ENCODE measurements around the gene MAPKAPK3. TPM values are rescaled to one million over a fixed set of nuclear protein-coding genes. Genes with fewer than 3 reads are reported as not detected.

MAPKAPK3 gene
- total RNA-seq, 1 donor from 2014 or later, result 40.3 TPM

DNA sequence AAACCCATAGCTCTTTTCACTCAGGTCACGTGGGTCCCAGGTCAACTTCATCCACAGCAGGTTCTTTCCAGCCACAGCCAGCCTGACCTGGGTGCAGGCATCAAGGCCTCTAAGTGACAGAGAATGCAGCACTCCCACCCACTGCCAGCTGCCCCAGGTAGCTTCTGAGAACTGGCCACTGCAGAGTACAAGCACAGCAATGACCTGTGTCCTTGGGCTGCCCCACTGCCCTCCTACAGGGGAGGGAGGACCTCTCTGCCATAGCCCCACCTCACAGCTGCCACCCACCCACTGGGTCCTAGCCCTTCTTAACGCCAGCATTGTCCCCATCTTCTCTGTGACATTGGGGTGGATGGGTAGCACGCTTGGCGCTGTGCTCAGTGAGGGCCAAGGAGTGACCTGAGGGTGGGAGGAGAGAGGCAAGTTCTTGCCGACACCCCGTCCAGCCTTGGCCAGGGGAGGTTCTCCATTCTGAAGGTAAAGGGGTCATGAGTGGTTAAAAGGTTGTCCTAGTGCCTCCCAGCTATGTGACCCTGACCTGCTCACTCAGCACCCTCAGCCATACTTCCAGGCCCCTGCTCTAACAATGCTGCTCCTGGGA lies 17.7 kb upstream of the MAPKAPK3 start:
- no peaks in the 10 kb centered on the region for H3K36me3 Mint-ChIP-seq
- H3K27me3 Mint-ChIP-seq, result no peaks in the 10 kb centered on the region
- H3K9me3 Mint-ChIP-seq, result no peaks in the 10 kb centered on the region
- no peak for DNase-seq (ENCODE audit: extremely low spot score, unreplicated experiment)
- TF ChIP-seq, protein P1, sequence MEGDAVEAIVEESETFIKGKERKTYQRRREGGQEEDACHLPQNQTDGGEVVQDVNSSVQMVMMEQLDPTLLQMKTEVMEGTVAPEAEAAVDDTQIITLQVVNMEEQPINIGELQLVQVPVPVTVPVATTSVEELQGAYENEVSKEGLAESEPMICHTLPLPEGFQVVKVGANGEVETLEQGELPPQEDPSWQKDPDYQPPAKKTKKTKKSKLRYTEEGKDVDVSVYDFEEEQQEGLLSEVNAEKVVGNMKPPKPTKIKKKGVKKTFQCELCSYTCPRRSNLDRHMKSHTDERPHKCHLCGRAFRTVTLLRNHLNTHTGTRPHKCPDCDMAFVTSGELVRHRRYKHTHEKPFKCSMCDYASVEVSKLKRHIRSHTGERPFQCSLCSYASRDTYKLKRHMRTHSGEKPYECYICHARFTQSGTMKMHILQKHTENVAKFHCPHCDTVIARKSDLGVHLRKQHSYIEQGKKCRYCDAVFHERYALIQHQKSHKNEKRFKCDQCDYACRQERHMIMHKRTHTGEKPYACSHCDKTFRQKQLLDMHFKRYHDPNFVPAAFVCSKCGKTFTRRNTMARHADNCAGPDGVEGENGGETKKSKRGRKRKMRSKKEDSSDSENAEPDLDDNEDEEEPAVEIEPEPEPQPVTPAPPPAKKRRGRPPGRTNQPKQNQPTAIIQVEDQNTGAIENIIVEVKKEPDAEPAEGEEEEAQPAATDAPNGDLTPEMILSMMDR (conservative IDR thresholded peaks at IDR 0.05), result no peak
- H3K4me3 Mint-ChIP-seq, result no peak overlapping the region
- H3K4me1 Mint-ChIP-seq (ENCODE audit: unreplicated experiment), result peaks cover 17% of the 10 kb centered on the region
- no peak overlapping the region for H3K27ac Mint-ChIP-seq

DNA sequence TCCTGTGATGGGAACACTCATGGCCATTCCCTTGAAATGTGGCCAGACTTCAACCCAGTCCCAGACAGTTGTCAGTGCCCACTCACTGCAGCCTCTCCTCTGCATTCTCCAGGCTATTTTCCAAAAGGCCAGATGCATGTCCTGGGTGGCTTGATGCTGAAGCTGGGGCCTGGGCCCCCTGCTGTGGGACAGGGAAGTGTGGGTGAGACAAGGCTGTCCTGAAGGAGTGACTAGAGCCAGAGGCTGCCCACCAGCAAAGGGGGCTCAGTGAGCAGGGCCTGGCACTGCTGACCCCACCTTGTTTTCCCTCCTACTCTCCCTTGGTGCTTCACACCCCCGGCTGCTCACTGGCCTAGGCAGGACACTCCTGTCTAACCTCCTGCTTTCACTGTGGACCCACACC lies 17.2 kb upstream of the MAPKAPK3 start:
- TF ChIP-seq, protein P1 (conservative IDR thresholded peaks at IDR 0.05), result no peak
- no peak overlapping the region for H3K4me3 Mint-ChIP-seq
- no peak for DNase-seq (ENCODE audit: extremely low spot score, unreplicated experiment)
- no peaks in the 10 kb centered on the region for H3K36me3 Mint-ChIP-seq
- H3K27ac Mint-ChIP-seq, result no peak overlapping the region
- H3K9me3 Mint-ChIP-seq, result no peaks in the 10 kb centered on the region
- peaks cover 17% of the 10 kb centered on the region for H3K4me1 Mint-ChIP-seq (ENCODE audit: unreplicated experiment)
- no peaks in the 10 kb centered on the region for H3K27me3 Mint-ChIP-seq

DNA sequence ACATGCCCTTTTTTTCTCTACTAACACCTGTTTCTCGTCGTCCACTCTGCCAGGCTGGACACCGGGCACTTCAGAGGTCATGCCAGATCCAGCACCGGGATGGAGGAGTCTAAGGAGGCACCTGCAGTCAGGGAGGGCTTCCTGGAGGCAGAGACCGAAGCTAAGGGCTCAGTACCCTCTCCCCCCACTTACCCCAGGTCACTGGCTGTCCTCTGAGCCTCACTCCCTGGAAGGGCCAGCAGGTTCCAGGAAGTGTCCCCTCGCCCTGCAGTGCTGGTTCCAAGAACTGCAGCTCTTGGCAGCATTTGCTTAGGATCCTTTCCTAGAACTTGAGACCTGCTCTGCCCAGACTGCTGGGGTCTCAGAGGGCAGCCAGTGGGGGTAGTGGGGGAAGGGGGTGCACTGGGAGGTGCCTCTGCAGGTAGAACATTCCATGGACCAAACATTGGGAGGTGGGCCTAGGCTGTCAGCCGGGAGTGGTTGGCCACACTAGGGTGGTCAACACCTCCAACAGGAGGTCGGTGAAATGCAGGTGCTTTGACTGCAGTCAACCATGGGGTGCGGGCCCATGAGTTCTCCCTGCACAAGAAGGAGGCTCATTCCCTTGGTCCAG lies 16.7 kb upstream of the MAPKAPK3 start:
- no peaks in the 10 kb centered on the region for H3K36me3 Mint-ChIP-seq
- TF ChIP-seq, protein P1 (conservative IDR thresholded peaks at IDR 0.05), result no peak
- H3K4me3 Mint-ChIP-seq, result no peak overlapping the region
- H3K27ac Mint-ChIP-seq, result no peak overlapping the region
- no peaks in the 10 kb centered on the region for H3K27me3 Mint-ChIP-seq
- no peaks in the 10 kb centered on the region for H3K9me3 Mint-ChIP-seq
- peaks cover 17% of the 10 kb centered on the region for H3K4me1 Mint-ChIP-seq (ENCODE audit: unreplicated experiment)
- DNase-seq (ENCODE audit: extremely low spot score, unreplicated experiment), result no peak

DNA sequence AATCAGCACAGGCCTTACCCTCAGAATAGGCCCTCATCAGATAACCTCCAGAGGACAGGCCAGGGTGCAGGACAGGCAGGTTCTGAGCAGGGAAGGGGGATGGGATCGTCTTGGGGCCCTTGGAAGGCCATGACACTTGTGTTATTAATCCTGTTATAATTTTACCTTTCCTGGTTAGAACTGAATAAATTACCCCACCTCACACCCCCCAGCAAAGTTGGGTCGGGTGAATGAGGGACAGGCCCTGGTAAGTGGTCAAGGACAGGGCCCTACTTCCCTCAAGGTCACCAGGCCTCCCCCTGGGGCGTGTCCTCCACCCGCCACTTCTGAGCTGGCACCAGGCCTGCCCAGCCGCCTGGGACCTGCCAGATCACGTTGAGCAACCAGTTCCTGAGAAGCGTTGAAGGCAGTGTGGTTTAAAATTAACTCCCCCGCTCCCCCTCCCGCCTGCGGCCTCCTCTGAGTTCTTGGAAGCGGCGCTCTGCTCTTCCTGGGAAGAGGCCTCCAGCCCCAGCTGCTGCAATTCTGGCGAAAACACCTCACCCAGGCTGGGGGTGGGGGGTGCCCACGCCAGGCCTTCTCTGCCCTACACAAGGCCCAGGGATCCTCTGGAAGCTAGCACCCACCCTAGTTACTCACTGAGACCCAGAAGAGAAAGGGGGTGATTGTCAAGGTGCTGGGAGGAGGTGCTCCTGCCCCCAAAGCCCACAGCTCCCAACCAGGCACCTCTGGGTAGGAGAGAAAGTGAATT lies 15.9 kb upstream of the MAPKAPK3 start:
- no peaks in the 10 kb centered on the region for H3K36me3 Mint-ChIP-seq
- TF ChIP-seq, protein P1 (conservative IDR thresholded peaks at IDR 0.05), result no peak
- H3K4me1 Mint-ChIP-seq (ENCODE audit: unreplicated experiment), result peaks cover 22% of the 10 kb centered on the region
- H3K9me3 Mint-ChIP-seq, result no peaks in the 10 kb centered on the region
- no peak for DNase-seq (ENCODE audit: extremely low spot score, unreplicated experiment)
- no peak overlapping the region for H3K4me3 Mint-ChIP-seq
- H3K27ac Mint-ChIP-seq, result peak overlapping the region; percentile 71
- no peaks in the 10 kb centered on the region for H3K27me3 Mint-ChIP-seq

DNA sequence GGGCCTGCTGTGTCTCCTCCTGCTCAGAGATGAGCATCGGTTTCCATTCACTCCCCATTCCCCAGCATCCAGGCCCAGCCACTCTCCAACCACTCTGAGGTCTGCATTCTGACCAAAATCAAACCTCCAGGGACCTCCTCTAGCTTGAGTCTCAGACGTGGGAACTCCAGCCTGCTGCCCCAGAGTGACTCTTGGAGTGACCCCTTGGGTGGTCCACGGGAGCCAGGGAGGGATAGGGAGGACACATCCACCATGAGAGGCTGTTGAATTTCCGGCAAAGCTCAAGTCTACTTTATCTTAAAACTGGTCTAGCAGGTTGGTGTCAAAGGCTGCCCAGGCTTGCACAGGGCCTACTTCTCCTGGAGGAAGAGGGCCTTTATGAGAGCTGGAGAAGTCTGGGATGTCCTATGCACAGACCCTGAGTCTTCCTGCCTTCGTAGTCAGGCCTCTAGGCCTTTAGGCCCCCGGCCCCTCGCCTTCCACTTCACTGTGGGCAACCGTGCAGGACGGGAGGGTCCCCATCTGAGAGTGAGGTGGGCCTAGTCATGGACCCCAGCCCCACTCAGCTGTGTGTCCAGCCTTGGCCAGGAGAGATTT lies 14.3 kb upstream of the MAPKAPK3 start:
- Mint-ChIP-seq H3K27me3 (no peaks in the 10 kb centered on the region), H3K4me3 (peak overlapping the region; percentile 71), H3K4me1 (ENCODE audit: unreplicated experiment) (peaks cover 22% of the 10 kb centered on the region), H3K9me3 (no peaks in the 10 kb centered on the region), H3K27ac (peak overlapping the region; percentile 90), H3K36me3 (no peaks in the 10 kb centered on the region)
- TF ChIP-seq, protein P1 (conservative IDR thresholded peaks at IDR 0.05), result no peak
- no peak for DNase-seq (ENCODE audit: extremely low spot score, unreplicated experiment)

All from type B pancreatic cell (in vitro differentiated cells).